Activated CD8-positive, alpha-beta memory T cell treated with anti-CD3 and anti-CD28 coated beads, Interleukin-2, amount 50 U/mL, for 1 hour (primary cell): ENCODE data around the gene TRIP12.
"Not testable (repeated sequence)": the region's sequence is repeated elsewhere in the genome, so short reads cannot be mapped to it uniquely, and the experiment has no call there.

ENCODE experiments used
- DNase-seq: peaks from one replicate; pipeline ENCODE4 v3.0.0-alpha.2; 2020; ENCODE audit errors: extremely low read depth

Gene TRIP12

DNA sequence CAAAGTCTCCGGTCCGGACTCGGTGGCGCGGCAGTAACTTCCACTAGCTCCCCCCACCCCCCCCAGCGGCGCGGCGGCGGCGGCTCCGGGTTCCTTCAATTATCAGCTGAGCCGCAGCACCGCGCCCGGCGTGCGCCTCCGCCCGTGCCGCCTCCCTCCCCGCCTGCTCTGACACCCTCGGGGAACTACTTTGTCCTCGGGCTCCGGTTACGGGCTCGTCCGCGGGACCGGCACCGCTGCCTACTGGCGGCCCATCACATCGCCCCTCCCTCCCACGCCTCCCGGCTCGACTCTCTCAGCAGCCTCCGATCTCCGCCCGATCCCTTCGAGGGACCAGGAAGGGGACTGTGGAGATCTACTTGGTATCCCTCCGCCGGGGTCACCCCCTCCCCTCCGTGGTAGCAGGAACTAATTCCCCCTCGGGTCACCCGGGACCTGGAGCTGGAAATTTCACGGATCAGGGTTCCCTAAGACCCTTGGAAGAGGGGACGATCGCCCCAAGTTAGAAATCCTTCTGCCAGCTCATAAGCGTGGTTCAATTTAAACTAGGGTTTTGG lies at the start of gene TRIP12:
TRIP12 (minus strand) TSS at position 118 of the 557 bp plus-strand sequence. CDS start 41,930 bp downstream, outside the sequence.
- peak; percentile 78 for DNase-seq

DNA sequence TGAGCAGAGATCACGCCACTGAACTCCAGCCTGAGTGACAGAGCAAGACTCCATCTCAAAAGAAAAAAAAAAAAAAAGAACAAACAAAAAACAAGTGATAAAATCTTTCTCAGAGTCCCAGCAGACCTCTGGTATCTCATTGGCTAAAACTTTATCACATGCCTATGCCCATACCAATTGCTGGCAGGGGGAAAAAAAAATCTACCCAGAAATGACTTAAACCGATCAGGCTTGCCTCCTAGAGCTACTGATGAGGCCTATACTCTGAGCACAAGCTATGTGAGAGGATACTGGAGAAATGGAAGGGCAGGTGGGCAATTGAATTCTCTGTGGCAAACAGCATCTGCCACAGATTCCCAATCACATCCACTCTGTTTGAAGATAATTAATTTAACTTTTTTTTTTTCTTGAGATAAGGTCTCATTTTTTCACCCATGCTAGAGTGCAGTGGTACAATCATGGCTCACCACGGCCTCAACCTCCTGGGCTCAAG lies 49.5 kb upstream of the TRIP12 start:
- DNase-seq, result no peak

DNA sequence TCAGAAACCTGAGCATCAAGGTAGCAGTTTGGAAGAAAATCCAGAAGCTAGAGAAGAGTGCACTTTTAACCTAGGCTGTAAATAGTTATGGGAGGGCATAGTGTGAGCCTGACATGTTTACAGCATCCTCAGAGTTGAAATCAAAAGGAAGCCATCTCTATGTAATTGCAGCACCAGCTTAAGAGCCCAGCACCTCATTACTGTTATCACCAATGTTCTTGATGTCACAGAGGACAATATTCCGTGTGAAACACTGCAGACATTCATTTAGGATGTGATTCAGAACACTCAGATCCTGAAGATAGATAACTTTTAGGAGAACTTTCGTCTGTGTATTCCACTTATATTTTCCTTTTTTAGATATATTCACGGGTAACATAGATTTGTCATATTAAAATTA lies 48.6 kb upstream of the TRIP12 start:
- no peak for DNase-seq

DNA sequence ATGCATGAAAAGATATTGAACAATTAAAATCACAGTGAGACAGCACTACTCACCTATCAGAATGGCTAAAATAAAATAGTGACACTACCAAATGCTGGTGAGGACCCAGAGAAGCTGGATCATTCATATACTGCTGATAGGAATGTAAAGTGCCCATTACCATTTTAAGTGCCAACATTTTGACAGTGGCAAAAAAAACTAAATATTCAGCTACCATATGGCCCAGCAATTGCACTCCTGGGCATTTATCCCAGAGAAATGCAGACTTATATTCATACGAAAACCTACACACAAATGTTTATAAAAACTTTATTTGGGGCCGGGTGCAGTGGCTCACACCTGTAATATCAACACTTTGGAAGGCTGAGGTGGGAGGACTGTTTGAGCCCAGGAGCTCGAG lies 48.1 kb upstream of the TRIP12 start:
- no peak for DNase-seq

DNA sequence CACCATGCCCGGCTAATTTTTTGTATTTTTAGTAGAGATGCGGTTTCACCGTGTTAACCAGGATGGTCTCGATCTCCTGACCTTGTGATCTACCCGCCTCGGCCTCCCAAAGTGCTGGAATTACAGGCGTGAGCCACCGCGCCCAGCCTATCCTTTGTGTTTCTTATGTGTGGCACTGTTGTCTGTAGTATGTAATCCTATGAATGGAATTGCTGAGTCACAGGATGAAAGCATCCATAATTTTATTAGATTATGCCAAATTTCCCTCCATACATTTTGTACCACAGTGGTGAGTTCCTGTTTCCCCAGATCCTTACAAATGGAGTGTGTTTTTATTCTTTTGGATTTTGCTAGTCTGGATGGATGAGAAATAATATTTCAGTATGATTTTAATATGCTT lies 41.8 kb upstream of the TRIP12 start:
- DNase-seq, result not testable (repeated sequence)

DNA sequence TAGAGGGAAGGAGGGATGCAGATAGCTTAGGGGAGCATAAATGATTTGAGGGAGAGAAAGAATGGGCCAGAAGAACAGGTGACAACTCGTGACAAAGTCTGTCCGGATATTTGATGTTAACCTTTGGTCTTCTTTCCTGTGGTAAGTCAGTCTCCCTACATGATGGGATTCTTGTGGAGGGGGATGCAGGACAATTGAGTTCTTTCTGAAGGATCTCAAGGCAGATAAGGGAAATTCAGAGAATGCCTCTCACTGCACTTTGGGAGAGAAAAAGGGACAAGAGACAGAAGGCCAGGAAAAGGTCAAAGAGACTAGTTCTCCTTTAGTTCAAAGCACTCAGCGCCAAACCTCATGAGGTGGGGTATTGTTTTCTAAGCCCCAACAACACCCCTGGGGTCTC lies 34.7 kb upstream of the TRIP12 start:
- DNase-seq, result no peak

DNA sequence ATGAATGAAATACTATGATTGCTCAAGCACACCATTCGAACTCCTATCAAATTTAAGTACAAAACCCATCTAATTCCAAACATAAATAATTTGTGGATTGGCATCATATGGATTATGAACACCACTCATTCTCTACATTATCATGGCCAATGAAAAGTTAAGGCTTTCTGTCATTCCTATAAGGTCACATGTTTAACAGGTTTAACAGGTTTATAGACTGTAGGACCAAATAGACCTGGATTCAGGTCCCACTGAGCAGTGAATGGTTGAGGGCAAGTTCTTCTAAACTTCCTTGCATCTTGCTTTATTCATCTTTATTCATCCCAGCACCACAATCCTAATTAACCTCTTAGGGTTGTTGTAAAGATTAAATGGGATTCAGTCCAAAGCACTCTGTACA lies 33.9 kb upstream of the TRIP12 start:
- DNase-seq, result no peak

DNA sequence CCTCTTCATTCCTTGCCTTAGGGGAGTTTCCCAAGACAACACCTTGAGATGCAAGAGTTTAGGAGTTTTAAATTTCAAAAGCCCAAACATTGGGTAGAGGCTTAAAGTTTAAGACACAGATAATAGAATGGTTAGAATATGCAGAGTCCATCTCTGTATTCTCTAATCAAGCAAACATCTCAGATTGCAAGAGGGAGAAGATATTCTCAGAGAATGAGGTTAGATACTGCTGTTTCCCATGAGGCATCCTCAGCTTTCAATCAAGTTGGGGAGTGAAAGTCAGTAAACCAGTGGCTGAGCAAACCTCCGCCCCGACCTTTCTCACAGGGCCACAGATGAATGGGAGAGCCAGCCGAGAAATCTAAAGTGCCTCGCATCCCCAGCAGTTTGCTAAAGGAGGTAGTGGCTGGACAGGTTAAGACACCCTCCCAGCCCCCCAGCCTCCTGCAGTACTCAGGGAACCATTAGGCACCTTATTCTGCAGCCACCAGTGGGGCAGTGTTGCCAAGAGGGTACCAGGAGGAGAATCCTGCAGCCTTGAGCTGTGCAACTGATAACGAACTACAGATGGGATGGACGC lies 30.5 kb upstream of the TRIP12 start:
- DNase-seq, result no peak

DNA sequence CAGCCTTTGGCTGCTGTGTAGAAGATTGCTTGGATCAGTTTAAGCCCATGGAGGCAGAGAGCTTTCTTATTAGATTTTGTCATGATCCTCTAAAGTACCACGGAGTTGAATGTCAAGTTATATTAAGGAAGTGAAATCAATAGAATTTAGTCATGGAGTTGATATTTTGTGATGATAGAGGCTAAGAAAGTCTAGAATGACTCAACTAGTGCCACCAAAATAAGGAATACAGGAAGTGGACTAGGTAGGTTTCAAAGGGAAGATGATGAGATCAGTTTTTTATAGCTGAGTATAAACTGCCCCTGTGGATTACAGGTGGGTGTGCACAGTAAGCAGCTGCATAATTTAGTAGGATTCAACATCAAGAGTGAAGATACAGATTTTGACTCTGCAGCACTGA lies 25.7 kb upstream of the TRIP12 start:
- DNase-seq, result no peak

DNA sequence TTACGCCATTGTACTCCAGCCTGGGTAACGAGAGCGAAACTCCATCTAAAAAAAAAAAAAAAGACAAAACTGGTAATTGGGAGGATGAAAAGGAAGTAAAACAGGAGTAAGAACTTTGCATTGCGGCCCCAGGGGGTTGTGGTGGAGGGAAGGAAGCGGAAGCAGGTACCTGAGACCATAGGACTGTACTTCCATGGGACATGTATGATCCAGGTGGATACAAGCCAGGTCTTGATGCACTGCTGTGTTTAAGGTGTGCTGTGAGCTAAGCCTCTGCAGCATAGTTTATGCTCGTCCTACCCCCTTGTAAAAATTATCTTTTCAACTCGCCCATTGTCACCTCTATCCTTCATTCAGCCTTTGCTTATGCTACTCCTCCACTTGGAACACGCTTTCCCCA lies 24.2 kb upstream of the TRIP12 start:
- DNase-seq, result no peak

DNA sequence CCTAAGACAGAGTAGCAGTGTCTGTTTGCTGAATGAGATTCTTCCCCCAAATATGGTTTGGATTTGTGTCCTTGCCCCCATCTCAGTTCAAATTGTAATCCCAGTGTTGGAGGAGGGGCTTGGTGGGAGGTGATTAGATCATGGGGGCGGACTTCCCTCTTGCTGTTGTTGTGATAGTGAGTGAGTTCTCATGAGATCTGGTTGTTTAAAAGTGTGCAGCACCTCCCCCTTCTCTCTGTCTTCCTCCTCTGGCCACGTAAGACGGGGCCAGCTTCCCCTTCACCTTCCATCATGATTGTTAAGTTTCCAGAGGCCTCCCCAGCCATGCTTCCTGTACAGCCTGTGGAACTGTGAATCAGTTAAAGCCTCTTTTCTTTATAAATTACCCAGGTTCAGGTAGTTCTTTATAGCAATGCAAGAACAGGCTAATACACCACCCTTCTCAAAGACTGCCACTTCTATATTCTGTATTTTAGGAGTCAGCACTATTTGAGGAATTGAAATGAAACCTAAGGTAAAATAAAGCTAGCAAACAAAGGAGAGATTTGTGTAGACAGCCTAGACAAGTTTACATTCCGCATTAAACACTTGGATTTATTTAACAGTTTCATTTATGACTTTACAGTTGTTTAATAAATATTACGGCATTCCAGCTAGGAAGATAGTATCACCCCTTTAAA lies 22.1 kb upstream of the TRIP12 start:
- no peak for DNase-seq

DNA sequence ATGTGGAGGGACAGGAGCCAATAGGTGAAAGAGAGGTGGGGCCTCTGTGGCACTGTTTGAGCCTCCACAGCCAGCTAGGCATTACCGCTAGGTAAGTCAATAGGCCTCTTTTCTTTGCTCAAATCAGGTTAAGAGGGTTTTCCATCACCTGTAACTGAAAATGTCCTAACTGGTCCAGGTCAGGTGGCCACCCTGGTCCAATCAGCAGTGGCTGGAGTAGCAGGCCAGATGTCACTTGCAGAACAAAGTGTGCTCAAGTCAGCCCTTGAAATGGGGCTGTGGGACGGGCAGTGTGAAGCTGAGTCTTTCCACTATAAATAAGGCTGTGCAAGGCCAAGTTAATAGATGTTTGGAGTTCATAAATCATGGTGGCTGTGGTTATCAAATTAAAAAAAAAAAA lies 21.4 kb upstream of the TRIP12 start:
- no peak for DNase-seq

DNA sequence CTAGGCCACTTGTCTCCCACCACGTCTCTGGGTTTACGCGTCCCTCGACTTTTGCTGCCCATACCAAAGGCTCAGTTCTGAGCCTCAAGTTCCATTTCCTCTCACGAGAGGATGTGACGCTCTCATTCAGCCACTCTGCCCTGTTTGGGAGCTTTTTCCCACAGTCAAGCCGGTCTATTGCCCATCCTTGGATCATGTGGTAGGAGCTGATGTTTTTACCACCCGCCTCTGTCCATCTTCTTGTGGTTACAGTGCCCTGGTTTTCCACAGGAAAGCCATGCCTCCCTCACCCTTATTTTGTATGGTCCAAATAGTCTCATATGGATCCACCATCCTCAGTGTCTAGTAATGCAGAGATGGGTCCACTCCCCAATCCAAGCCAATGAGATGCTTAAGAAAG lies 20.9 kb upstream of the TRIP12 start:
- DNase-seq, result no peak

DNA sequence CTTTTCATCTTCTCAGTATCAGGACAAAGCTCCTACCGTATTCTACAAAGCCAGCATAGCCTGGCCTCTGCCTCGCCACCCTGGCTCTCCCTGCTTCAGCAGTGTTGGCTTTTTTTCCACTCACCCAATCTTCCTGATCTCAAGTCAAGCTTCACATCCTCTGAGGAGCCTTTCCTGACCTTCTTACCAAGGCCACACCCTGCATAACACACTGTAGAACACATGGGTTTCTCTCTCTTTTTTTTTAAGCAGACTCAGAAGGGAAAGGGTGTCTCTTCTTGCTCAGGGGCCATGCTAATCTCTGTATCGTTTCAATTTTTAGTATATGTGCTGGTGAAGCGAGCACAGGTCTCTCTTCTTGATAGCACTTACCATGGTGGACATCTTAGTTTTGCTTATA lies 15.7 kb upstream of the TRIP12 start:
- DNase-seq, result no peak

DNA sequence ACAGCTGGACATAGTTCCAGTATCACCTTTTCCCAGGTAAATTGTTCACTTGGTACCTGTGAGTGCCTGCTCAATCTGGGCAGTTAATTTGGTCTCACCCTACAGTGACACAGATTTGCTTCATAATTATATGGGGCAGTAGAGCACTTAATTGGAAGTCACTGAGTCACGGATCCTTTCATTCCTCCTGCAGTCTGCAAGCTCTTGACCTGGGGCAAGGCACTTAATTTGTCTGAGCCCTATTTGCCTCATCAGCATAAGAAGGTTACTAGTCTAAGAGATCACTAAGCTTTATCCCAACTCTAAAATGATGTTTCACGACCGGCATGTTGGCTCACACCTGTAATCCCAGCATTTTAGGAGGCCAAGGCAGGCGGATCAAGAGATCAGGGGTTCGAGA lies 9.4 kb upstream of the TRIP12 start:
- DNase-seq, result no peak

DNA sequence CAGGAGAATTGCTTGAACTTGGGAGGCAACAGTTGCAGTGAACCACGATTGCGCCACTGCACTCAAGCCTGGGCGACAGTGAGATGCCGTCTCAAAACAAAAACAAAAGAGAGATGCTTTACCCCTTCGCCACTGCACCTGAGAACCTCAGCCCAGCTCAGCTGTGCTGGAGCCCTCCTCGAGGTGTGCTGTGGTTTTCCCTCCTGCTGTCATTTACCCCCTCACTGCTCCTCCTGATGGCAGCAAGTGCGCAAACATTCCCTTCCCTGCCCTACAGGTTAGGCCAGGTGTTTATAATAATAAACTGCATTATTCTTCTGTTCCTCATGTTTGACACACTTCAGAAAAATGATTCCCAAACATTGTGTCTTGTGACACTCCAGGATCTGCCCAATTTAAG lies 8.8 kb upstream of the TRIP12 start:
- DNase-seq, result no peak

DNA sequence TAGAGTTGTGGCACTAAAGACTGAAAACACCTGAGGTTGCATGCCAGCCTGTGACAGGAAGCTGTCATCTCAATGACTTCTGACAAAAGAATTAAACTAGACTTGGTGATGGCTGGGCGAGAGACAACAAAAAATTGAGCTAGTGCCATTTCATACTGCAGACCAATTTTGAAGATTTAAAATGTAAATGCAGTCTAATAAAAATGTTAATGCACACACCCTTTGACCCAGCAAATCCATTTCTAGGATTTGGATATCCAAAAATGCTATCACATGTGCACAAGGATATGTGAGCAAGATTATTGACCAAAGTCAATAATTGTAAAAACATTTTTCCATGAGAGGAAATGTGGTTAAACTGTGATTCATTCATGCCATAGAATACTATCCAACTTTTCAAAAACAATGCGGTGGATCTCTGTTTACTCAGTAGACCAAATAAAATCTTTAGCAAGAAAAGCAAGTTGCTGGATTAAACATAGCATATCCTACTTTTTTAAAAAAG lies 6.1 kb upstream of the TRIP12 start:
- no peak for DNase-seq

DNA sequence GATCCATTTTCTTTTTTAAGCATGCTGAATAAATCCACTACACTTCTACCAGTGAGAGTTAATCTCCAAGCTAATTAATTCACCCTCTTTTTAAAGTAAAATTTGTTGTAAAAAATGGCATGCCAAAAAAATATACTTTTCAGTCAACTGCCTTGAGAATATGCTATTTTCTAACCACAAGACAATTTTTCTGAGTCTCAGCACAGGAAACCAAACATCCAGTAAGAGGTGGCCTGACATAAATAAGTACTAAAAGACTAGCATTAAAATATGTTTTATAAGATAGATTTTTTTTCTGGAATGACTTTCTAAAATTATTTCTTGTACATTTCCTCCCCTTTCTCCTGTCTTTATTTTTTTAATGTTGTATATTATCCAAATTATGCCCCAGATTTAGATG lies 3.4 kb upstream of the TRIP12 start:
- no peak for DNase-seq

DNA sequence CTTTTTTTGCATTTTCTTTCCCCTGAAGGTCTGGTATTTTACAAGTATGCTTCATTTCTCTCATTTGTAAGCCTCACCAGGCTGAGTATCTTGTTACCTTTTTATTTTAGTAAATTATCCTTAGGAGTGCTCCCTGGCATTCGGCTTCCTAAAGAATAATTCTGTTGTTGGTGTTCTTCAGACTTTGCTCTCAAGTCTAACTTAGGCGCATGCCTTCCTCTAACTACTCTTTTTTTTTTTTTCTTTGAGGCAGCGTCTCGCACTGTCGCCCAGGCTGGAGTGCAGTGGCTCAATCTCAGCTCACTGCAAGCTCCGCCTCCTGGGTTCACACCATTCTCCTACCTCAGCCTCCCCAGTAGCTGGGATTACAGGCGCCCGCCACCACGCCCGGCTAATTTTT lies 2.7 kb upstream of the TRIP12 start:
- not testable (repeated sequence) for DNase-seq

DNA sequence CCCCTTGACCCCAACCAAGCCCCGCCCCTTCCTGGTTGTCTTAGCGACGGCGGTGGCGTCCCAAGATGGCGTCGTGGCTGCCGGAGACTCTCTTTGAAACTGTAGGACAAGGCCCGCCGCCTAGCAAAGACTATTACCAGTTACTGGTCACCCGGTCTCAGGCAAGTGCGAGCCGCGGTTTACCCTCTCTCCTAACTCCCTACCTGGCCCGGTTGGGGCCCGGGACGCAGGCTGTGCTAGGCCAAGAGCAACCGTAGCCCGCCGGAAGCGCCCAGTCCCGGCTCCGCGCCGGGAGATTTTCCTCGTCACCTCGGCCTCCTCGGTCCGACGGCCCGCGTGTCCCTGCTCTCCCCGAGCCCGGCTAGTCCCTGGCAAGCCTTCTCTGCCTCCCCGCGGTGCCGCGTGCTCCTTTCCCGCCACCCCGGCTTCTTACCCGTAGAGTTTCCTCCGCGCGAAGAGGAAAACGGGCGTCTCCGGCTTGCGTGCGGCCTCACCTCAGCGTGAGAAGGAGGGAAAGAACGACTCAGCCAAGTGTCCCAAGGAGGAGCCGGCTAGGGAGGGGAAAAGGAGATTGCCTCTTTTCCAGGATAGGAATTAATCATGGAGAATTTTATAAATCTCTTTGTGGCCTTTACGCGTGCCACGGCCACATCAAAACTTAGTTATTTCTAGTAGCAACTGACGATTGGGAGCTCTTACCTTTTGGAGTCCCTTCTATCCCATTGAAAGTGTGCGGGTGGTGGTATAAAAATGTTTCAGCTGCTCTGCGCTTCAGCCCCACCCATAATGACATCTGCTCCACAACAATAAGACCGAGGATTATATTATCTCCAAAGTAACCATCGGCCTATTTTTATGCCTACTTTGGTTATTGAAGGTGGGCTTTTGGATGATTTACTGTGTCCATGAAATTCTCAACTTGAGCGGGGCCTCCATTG lies 909 bp upstream of the TRIP12 start, which contains the start of gene FBXO36:
FBXO36 (plus strand) TSS at position 55 of the 938 bp plus-strand sequence; CDS start at position 66, 11 bp downstream.
- peak; percentile 71 for DNase-seq

DNA sequence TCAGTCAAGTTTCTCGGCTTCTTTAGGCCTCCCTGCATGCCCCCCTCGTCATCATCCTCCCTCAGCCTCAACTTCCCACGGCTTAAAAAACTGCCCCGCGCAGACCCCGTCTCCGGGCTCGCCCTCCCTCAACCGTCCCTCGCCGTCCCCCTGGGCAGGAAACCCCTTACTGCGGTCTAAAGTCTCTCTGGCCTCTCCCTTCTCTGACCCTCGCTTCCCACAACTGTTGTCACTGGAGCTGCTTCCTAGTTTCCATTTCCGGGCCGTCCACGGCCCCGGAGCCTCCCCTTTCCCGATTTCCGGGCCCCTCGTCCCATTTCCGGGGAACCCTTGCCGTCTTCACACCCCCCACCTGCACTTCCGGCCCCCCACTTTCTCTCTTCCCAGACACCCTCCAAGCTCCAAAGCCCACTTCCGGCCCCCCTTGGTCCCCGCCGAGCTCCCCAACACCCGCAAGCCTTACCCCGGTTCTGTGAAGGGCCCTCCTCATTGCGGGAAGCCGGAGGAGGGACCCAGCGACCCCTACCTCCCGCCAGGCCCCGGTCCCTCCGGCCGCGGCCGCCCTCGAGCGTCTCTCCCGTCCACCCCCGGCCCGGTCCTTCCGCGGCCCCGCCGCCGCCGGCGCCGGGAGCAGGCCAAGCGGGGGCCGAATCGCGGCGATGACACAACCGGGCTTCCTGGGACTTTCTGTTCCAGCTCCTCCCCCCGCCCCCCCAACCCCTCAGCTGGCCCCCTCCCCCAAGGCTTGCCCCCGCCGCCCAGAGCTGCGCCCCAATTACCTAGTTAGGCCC lies 513 bp downstream of the TRIP12 start:
- peak; percentile 53 for DNase-seq
